HCEC 1CT (cell line): ENCODE data around the gene ITGB1BP1.

Experiments
- DNase-seq: peaks from one replicate; pipeline ENCODE4 v3.0.0-alpha.2; 2017

ITGB1BP1 gene

GRCh38 chr2:9423100-9423921 lies at the start of gene ITGB1BP1, which contains the start of gene CPSF3:
ITGB1BP1 (minus strand) TSS chr2:9423528; CDS start chr2:9418697, 4,831 bp downstream.
CPSF3 (plus strand) TSS chr2:9423654; CDS start chr2:9423774, 120 bp downstream.
- DNase-seq = peak; percentile 97

GRCh38 chr2:9472511-9472910 lies 49.2 kb upstream of the ITGB1BP1 start:
- no peak for DNase-seq

GRCh38 chr2:9471206-9471605 lies 47.9 kb upstream of the ITGB1BP1 start:
- no peak for DNase-seq

- DNase-seq = no peak
Measured at GRCh38 chr2:9467687-9468086, 44.4 kb upstream of the ITGB1BP1 start.

- no peak for DNase-seq
Measured at GRCh38 chr2:9466147-9466683, 42.9 kb upstream of the ITGB1BP1 start.

GRCh38 chr2:9465170-9465569 lies 41.8 kb upstream of the ITGB1BP1 start:
- no peak for DNase-seq

- peak; percentile 33 for DNase-seq
Measured at GRCh38 chr2:9463698-9464034, 40.3 kb upstream of the ITGB1BP1 start.

- no peak for DNase-seq
Measured at GRCh38 chr2:9462886-9463697, 39.8 kb upstream of the ITGB1BP1 start.

GRCh38 chr2:9462313-9462712 lies 39.0 kb upstream of the ITGB1BP1 start:
- DNase-seq = no peak

- no peak for DNase-seq
Measured at GRCh38 chr2:9461079-9461478, 37.8 kb upstream of the ITGB1BP1 start.

GRCh38 chr2:9460441-9461017 lies 37.2 kb upstream of the ITGB1BP1 start:
- DNase-seq = no peak

GRCh38 chr2:9451231-9451630 lies 27.9 kb upstream of the ITGB1BP1 start:
- no peak for DNase-seq

- DNase-seq = no peak
Measured at GRCh38 chr2:9445089-9445488, 21.8 kb upstream of the ITGB1BP1 start.

GRCh38 chr2:9443526-9443925 lies 20.2 kb upstream of the ITGB1BP1 start:
- DNase-seq = no peak

GRCh38 chr2:9441556-9441955 lies 18.2 kb upstream of the ITGB1BP1 start:
- peak; percentile 4 for DNase-seq

GRCh38 chr2:9440058-9440727 lies 16.9 kb upstream of the ITGB1BP1 start:
- peak; percentile 88 for DNase-seq

- peak; percentile 43 for DNase-seq
Measured at GRCh38 chr2:9439536-9439935, 16.2 kb upstream of the ITGB1BP1 start.

GRCh38 chr2:9434489-9434888 lies 11.2 kb upstream of the ITGB1BP1 start:
- DNase-seq = no peak

GRCh38 chr2:9430316-9431293 lies 7.3 kb upstream of the ITGB1BP1 start:
- DNase-seq = peak; percentile 56

GRCh38 chr2:9428965-9429577 lies 5.7 kb upstream of the ITGB1BP1 start:
- DNase-seq = peak; percentile 52
